GM19463 (cell line): ENCODE results near the gene NIF3L1.
"Not testable (repeated sequence)": the region's sequence is repeated elsewhere in the genome, so short reads cannot be mapped to it uniquely, and the experiment has no call there.

ENCODE experiments used
- ATAC-seq: cut with Tn5 transposase; IDR thresholded peaks from one replicate; pipeline ENCODE4 v1.9.1; 2021; ENCODE audit warnings: mild to moderate bottlenecking, moderate library complexity; ENCODE audit not compliant: unreplicated experiment

NIF3L1 gene

DNA sequence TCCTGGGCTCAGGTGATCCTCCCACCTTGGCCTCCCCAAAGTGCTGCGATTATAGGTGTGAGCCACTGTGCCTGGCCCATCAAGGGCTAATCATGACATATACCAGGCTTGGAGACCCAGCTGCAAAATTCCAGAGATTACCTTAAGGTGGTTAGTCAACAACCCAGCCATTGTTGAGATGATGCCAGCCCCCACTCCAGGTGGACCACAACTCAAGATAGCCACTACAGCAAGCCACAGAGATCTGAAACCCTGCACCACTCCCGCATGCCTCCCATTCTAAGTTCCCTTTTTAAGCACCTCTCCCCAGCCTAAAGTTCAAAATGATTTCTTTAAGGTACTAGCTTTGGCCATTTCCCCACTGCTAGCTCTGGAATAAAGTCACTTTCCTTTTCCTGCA, 20.2 kb upstream of the NIF3L1 start:
- no peak for ATAC-seq

DNA sequence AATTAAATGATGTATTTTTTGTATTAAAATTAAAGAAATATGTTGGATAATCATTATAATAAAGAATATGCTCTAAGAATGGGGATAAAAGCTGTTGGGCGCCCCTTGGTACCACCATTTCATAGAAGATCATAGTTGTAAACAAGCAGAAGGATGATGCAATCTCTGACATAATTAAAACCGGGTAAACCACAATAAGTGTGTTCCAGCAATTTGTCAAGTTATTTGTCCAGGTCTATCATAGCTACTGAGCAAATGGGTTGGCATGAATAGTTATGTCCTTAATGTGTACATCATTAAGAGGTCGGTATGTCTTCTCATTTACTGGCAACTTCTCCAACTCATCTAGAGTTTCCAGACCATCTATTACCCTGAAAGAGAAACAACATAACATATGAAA, 18.0 kb upstream of the NIF3L1 start:
- no peak for ATAC-seq

DNA sequence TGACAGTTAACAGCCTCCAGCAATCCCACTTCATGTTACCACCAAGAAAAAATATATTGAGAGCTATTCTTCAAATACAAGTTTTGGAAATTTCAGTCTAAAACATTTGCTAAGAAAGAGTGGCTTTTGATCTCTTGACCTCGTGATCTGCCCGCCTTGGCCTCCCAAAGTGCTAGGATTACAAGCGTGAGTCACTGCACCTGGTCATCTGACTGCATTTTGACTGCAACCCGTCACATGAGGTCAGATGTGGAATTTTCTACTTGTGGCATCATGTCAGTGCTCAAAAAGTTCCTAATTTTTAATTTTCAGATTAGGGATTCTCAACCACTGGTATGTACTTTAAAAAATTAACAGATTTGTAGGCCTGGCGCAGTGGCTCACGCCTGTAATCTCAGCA, 15.6 kb upstream of the NIF3L1 start:
- ATAC-seq, result no peak

DNA sequence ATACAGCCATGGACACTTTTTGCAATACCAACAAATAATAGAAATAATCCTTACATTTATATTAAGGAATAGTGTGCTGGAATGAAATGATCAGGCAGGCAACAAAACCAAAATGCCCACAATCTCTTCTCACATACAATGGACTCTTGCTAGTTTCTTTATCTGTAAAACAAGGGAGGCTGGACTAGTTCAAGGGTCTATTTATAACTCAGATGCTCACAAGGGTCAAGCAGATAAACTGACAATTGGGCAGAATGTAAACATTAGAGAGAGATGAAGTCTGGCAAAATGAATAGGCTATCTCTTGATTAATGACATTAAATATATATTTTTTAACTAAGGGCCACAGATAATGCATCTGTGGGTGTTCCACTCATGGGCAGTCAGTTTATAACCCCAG, 11.7 kb upstream of the NIF3L1 start:
- no peak for ATAC-seq

DNA sequence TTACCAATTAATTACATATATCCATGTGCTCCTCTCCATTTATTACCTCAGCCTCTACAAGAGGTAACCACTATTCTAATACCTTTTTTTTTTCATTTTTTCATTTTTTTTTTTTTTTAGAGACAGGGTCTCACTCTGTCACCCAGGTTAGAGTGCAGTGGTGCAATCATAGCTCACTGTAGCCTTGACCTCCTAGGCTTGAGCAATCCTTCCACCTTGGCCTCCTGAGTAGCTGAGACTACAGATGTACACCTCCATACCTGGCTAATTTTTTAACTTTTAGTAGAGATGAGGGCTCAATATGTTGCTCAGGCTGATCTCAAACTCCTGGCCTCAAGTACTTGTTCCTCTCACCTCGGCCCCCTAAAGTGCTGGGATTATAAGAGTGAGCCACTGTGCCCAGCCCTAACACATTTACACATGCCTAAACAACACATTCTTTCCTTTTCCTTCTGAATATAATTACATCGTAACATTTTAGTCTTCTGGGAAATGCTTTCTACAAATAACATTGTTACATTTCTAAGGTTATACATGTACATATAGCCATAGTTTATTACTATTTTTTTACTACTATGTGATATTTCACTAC, 10.8 kb upstream of the NIF3L1 start:
- ATAC-seq, result no peak

DNA sequence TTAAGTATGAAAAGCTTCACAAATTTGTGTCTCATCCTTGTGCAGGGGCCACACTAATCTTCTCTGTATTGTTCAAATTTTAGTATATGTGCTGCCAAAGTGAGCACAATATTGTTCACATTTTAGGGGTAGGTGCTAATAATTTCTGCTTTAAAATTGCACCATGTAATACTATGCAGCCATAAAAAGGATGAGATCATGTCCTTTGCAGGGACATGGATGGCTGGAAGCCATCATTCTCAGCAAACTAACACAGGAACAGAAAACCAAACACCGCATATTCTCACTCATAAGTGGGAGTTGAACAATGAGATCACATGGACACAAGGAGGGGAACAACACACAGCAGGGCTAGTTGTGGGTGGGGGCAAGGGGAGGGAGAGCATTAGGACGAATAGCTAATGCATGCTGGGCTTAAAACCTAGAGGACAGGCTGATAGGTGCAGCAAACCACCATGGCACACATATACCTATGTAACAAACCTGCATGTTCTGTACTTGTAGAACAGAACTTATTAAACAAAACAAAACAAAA, 7.4 kb upstream of the NIF3L1 start:
- not testable (repeated sequence) for ATAC-seq

DNA sequence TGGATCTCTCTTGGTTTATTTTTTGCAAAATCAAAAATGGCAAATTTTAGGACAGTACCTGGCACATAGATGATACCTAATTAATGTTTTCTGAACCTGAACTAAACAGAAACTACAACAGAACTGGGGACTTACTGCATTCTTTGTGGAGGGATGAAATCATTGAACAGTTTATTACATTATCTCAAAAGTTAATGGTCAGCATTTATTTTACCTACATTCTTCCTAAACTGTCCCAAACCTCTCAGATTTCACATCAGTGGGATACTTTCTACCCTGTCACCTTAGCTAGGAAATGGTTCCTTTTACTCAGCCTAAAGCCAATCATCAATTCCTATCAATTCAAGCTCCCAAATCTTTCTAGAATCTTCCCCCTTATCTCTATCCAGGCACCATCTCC, 10.3 kb downstream of the NIF3L1 start:
- ATAC-seq, result no peak

DNA sequence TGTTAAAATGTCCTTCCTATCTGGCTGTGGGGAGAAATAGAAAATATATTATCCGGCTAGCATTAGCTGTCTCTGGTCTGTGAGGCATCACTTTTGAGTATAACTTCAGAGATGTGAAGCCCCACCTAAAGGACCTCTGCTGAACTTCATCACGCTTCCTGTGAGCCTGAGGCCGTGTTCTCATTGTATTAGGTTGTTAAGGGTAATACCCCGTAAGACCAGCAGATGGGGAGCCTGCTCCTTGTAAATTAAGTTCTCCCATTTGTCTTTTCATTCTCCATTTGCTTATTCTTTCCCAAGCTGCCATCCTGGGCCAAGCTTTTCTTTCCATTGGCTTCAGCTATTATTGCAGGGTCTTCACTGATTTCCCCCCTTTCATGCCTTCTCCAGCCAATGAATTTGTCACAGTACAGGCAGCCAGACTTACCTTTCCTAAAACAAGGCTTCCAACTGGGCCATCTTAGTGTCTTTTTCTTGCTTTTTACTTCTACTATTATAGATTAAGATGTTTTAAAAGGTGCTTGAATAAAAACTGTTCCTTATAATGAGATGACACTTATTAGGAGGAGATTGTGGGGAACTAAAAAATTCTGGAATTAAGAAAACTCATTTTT, 12.4 kb downstream of the NIF3L1 start:
- peak; percentile 98 for ATAC-seq

DNA sequence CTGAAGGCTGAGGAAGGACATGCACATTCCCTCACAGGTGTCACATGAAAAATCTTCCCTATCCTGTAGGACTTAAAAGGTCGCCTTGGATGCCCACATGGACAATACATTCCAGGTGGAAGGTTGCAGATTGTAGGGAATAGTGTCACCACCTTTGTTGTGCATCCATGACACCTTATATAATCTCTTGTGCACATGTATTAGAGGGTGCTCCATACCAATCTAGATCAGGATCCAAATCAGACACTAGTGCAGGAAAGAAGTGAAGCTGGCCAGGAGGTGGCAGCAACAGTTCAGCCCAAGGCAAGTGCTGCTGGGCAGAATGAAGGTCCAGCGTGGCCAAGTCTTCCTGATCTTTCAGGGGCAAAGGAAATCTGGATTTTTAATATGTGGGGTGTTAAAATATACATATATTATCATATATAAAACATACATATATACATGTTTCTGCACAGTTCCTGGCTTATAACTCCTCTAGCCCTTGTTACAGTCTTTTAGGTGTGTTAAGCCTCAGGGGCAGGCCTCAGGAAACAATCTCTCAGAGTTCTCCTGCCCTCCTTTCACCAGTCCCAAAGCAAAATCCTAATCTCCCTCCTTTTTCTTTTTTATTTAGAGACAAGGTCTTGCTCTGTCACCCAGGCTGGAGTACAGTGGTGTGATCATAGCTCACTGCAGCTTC, 16.6 kb downstream of the NIF3L1 start:
- ATAC-seq, result peak; percentile 44

DNA sequence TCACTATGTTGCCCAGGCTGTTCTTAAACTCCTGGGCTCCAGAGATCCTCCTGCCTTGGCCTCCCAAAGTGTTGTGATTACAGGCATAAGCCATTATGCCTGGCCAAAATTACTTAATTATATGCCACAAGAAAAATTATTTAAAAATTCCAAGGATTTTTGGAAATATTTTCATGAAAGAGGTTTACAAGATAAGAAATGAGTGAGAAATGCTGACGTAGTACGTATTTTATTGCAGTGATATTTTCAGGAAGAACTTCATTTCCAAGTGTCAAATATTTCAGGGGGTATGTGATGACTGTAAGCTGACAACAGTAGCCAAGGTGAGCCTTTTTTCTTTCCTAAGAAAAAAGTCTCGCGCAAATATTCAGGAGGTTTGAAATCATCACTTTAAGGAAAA, 20.8 kb downstream of the NIF3L1 start:
- no peak for ATAC-seq

DNA sequence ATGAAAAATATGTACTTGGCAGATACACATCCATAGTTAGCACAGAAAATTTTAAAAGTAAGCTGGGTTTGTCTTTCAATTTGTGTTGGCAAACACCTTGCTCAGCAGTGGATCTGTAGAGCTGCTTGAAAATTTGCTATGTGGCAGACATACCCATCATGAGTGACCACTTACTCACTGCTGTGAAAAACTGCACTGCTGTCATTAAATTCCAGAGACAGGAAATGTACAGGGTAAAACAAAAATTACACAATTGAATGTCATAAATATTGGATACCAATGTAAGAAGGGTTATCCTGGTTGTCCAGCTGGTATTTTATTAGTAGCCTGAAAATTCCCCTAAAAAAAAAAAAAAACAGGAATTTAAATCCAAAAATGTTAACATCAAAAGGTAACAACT, 24.5 kb downstream of the NIF3L1 start:
- no peak for ATAC-seq

DNA sequence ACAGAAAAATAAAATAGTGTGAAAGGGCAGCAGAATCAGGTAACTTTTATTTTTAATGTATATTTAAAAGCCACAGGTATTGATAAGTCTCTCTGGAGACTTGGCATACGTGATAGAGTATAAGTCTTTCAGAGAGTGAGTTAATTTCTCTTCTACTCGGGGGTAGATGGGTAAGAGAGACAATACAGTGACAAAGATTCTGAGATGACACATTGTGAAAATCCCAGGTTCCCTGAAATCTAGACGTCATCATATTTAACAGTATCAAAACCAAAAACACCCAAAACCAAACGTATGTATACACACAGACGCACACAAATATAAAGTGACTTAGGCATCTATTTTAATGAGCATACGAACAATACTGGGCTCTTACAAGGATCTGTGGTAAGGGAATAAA, 33.3 kb downstream of the NIF3L1 start:
- no peak for ATAC-seq

DNA sequence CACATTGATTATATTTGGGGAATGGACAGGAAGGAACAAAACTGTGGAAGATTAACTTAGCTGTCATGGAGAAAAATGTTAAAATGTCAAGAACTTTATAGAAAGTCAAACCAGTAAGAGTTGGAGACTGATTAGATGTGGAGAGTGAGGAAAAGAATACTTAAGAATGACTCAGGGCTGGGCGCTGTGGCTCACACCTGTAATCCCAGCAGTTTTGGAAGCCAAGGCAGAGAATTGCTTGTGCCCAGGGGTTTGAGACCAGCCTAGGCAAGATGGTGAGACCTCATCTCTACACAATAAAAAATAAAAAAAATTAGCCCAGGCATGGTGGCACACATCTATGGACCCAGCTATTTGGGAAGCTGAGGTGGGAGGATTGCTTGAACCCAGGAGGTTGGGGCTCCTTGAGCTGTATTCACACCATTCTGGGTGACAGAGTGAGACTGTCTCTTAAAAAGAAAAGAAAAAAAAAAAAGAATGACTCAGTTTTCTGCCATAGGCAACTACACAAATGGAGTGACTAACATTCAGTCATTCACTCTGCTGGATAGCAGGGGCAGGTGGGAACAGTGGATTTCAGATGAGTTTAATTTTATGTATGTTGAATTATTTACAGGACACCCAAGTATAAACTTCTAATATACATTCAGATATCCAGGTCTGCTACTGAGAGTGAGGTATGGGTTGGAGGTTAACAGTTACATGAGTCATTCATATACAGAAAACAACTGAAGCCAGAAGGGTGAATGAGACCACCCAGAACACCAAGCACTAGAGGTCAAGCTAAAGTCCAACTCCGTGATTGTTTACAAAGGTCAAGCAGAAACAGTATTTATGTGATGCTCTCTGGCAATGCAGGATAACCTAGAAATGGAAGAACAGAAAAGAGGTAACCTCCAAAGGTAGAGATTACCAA, 40.4 kb downstream of the NIF3L1 start:
- ATAC-seq, result no peak

DNA sequence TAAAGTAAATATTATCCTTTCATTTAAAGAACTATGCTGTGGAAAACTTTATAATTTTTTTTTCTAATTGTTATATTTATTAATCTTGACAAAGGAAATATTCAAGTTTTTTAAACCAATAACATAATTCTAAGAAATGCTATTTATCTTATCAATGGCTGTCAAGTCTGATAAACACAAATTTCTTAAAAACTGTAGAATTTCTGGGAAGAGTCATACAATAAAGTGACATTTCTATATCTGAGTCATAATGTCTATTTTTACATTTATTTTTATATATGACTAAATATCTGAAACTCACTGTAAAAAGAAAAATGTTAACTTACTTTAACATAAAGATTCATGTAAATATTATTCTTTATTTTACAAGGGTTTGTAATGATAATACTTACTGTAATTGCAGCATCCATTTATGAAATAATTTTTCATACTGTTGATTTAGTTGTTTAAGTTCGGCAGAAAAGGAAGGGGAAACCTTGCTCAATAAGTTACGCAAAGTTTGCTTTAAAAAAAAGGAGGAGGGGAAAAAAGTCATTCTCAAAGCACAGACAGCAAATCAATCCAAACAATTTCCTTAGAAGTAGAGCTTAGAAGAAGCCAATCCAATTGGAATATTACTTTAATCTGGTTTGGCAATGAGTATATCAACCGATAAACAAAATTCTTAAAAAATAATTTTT, 41.9 kb downstream of the NIF3L1 start:
- ATAC-seq, result no peak

DNA sequence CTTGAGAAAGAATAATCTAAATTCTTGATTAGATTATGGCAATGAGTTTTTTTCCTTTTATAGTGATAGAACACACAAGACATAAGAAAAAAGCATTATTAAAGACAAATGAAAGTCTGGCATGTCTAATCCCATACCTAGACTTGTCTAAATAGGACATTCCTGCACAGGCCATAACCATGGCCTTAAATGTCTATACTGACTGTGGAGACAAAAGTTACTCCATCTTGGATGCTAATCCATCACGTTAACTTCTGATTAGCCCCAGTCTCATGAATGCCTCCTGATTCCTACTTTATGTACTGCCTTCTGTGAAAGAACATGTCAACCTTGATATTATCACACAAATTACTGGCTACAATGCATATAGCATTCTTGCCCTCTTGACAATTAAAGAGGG, 50.7 kb downstream of the NIF3L1 start:
- no peak for ATAC-seq

DNA sequence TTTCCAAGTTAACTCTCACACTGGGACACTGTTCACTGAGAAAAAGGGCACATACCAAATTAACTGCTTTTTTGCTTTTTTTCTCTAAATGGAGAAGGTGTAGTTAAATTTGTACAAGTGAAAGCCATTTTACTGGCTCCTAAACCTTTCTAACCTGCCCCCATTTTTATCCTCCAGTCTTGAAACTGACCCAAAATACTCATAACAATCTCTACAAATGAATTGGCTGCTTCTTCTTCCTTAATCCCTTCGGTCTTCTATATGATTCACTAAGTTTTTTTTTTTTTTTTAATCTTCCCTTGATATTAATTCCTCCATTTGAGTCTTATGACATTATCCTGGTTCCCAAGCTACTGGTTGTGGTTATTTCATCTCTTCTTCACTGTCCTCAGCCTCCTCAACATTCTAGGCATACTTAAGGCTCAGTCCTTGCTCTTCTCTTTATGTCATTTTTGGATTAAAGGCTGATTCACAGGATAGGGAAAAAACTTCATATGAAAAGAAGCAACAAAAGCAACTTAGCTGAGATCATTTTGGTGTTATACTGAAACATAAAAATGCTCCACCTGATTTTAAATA, 54.4 kb downstream of the NIF3L1 start:
- no peak for ATAC-seq

DNA sequence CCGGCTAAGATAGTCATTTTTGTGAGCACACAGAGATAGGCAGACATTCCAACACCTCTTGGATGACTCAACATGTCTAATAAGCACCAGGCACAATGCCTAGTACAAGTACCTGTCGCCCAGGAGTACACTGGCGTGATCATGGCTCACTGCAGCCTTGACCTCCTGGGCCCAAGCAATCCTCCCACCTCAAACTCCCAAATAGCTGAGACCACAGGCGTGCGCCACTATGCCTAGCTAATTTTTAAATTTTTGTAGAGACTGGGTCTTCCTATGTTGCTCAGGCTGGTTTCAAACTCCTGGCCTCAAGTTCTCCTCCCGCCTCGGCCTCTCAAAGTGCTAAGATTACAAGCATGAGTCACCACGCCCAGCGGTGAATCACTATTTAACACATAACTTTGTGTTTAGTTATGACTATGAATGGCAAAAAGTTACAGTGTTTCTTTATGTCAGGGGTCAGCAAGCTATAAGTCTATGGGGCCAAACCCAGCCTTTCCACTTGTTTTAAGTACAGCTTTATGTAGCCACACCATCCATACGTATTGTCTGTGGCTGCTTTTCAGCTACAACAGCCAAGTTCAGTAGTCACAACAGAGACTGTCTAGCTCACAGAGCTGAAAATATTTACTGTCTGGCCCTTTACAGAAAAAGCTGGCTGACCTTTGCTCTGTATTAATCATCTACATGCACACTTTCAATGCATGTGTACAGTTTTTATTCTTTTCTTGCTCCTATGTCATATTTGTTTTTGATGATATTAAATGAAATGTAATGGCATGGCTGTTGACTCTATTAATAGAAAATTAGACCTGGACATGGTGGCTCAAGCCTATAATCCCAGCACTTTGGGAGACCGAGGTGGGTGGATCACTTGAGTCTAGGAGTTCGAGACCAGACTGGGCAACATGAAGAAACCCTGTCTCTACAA, 55.6 kb downstream of the NIF3L1 start:
- peak; percentile 83 for ATAC-seq

DNA sequence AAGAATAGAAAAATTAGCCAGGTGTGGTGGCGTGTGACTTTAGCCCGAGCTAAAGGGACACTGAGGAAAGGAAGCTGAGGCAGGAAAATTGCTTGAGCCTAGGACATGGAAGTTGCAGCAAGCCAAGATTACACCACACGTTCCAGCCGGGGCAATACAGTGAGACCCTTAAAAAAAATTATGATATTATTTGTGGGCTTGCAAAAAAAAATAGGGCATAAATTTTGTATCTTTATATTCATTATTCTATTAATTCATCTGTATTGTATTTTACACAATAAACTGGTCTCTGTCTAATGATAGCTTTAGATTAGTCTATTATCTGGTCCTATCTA, 56.2 kb downstream of the NIF3L1 start:
- no peak for ATAC-seq

DNA sequence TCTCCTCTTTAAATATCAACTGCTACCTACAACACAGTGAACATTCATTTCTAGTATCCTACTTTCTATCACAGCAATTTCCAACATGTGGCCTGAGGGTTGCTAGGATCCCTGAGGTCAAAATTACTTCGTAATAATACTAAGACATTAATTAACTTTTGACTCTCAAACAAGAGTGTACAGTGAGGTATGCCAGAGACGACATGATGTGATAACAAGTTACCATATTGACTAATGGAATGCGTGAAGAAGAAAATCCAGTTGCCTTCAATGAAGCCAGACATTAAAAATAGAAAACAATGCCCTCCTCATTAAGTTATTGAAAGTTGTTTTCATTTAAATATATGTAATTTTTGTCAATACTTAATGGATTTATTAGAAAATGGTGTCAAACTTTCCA, 61.2 kb downstream of the NIF3L1 start:
- ATAC-seq, result no peak
